ENCODE results near the gene ITGB3BP. TPM values are rescaled to one million over a fixed set of nuclear protein-coding genes. Genes with fewer than 3 reads are reported as not detected.

ITGB3BP gene
- total and polyA plus RNA-seq, 2 of the 13 experiments (the other 11 are each of a cell fraction or from before 2014, with no cell fraction given) = 19.0 to 46.5 TPM

DNA sequence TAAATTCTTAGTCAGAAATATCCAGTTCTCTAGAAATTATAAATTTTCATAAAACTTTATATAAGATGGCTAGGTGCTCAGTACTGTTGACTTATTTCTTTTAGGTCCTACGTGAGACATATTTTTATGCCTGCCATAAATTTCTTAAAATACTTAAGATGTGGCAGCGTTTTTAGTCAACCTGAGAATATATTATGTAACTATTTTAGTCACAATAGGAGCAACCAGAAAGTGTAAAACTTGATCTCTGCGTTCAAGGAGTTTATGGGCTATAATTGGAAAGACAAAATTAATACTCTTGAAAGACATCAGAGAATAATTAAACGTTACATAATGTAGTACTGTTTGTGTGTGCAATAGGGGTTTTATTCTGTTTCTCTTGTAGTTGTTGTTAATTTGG is 46.0 kb upstream of the ITGB3BP start:
- no peaks in the 10 kb centered on the region for H3K4me1 ChIP-seq (ENCODE audit: insufficient read depth, low read length)
- intact Hi-C loops (cut with micrococcal nuclease; ENCODE audit: unreplicated experiment) = no loop called here
- no peaks in the 10 kb centered on the region for H3K79me2 ChIP-seq (ENCODE audit: insufficient read depth, low read length)
- no peak overlapping the region for H2AFZ ChIP-seq (ENCODE audit: low read length)
- in situ Hi-C loops (cut with HindIII; ENCODE audit: extremely low pct_ligation_motif_present, low pct_unique_long_range_greater_than_20kb) = no loop called here
- CTCF ChIA-PET (ENCODE audit: low intra/inter-chr PET ratio, low total read pairs) = no interaction called here
- ATAC-seq (no peak), FAIRE-seq (no peak), DNase-seq (ENCODE audit: low spot score) (no peak)
- H3K27ac ChIP-seq (ENCODE audit: extremely low read length, insufficient read depth, low read length) = no peak overlapping the region
- H3K4me2 ChIP-seq (ENCODE audit: low read depth, low read length) = no peak overlapping the region
- POLR2A ChIA-PET = no interaction called here
- H3K36me3 ChIP-seq (replicated peaks in 1 of 2; ENCODE audit: control insufficient read depth in 1 of 2, insufficient read depth in 2 of 2, low read length in 2 of 2) = no peaks in the 10 kb centered on the region
- no peaks in the 10 kb centered on the region for H4K20me1 ChIP-seq (ENCODE audit: insufficient read depth, low read length)
- no TSS peak for BruUV-seq (replicated peaks)
- 87% methylated on average over 4 of the region's 4 CpGs for WGBS (ENCODE audit: low lambda C conversion rate)
- no peak overlapping the region for H3K9ac ChIP-seq (ENCODE audit: insufficient read depth, low read depth, low read length)
- H3K27me3 ChIP-seq (ENCODE audit: control insufficient read depth in 1 of 2, insufficient read depth in 2 of 2, low read length in 2 of 2) = no peaks in the 10 kb centered on the region
- H3K9me3 ChIP-seq (ENCODE audit: low read length) = no peaks in the 10 kb centered on the region
- TF ChIP-seq IKZF1 (IDR thresholded peaks at IDR 0.05) (no peak), KDM1A (CRISPR knock-in tag; IDR thresholded peaks at IDR 0.05) (no peak), TAF1 (CRISPR knock-in tag; IDR thresholded peaks at IDR 0.05) (no peak), ZNF788 (CRISPR knock-in tag; IDR thresholded peaks at IDR 0.05; ENCODE audit: borderline replicate concordance) (no peak), ZNF713 (CRISPR knock-in tag; IDR thresholded peaks at IDR 0.05) (no peak), XBP1 (CRISPR knock-in tag; IDR thresholded peaks at IDR 0.05) (no peak), HNRNPLL (IDR thresholded peaks at IDR 0.05; ENCODE audit: low read depth, low read length, poor library complexity, severe bottlenecking) (no peak)
- no peak overlapping the region for H3K4me3 ChIP-seq (replicated peaks in 1 of 3; ENCODE audit: insufficient read depth in 1 of 3, low read depth in 2 of 3, low read length in 3 of 3)

DNA sequence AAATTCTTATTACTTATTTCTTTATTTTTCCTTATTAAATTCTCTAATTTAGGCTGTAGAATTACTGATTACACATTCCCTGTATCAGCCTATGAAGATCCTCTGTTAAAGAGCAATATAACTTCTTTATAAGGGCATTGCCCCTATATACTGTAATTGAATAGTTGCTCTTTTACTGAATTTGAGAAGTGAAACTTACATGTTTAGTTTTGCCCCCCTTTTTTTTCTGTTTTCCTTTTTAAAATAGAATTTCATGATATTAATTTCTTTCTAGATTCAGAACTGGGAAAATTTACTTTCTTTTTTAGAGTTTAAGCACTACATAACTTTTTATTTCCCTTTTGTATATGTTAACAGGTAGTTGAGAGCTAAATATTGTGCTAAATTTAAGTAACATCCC is 40.7 kb upstream of the ITGB3BP start:
- no peaks in the 10 kb centered on the region for H4K20me1 ChIP-seq (ENCODE audit: insufficient read depth, low read length)
- no peaks in the 10 kb centered on the region for H3K36me3 ChIP-seq (replicated peaks in 1 of 2; ENCODE audit: control insufficient read depth in 1 of 2, insufficient read depth in 2 of 2, low read length in 2 of 2)
- H3K4me2 ChIP-seq (ENCODE audit: low read depth, low read length) = no peak overlapping the region
- no peaks in the 10 kb centered on the region for H3K27me3 ChIP-seq (ENCODE audit: control insufficient read depth in 1 of 2, insufficient read depth in 2 of 2, low read length in 2 of 2)
- DNase-seq (ENCODE audit: low spot score) = no peak
- no peak for ATAC-seq
- FAIRE-seq = no peak
- H3K79me2 ChIP-seq (ENCODE audit: insufficient read depth, low read length) = no peaks in the 10 kb centered on the region
- no peak overlapping the region for H3K9ac ChIP-seq (ENCODE audit: insufficient read depth, low read depth, low read length)
- no peak overlapping the region for H2AFZ ChIP-seq (ENCODE audit: low read length)
- POLR2A ChIA-PET = no interaction called here
- no peak overlapping the region for H3K4me3 ChIP-seq (replicated peaks in 1 of 3; ENCODE audit: insufficient read depth in 1 of 3, low read depth in 2 of 3, low read length in 3 of 3)
- in situ Hi-C loops (cut with HindIII; ENCODE audit: extremely low pct_ligation_motif_present, low pct_unique_long_range_greater_than_20kb) = no loop called here
- intact Hi-C loops (cut with micrococcal nuclease; ENCODE audit: unreplicated experiment) = no loop called here
- no TSS peak for BruUV-seq (replicated peaks)
- H3K9me3 ChIP-seq (ENCODE audit: low read length) = no peaks in the 10 kb centered on the region
- H3K4me1 ChIP-seq (ENCODE audit: insufficient read depth, low read length) = no peaks in the 10 kb centered on the region
- no peak overlapping the region for H3K27ac ChIP-seq (ENCODE audit: extremely low read length, insufficient read depth, low read length)
- CTCF ChIA-PET (ENCODE audit: low intra/inter-chr PET ratio, low total read pairs) = no interaction called here
- TF ChIP-seq, protein P1, sequence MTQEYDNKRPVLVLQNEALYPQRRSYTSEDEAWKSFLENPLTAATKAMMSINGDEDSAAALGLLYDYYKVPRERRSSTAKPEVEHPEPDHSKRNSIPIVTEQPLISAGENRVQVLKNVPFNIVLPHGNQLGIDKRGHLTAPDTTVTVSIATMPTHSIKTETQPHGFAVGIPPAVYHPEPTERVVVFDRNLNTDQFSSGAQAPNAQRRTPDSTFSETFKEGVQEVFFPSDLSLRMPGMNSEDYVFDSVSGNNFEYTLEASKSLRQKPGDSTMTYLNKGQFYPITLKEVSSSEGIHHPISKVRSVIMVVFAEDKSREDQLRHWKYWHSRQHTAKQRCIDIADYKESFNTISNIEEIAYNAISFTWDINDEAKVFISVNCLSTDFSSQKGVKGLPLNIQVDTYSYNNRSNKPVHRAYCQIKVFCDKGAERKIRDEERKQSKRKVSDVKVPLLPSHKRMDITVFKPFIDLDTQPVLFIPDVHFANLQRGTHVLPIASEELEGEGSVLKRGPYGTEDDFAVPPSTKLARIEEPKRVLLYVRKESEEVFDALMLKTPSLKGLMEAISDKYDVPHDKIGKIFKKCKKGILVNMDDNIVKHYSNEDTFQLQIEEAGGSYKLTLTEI (CRISPR knock-in tag; conservative IDR thresholded peaks at IDR 0.05) = no peak
- TF ChIP-seq ZKSCAN8 (CRISPR knock-in tag; IDR thresholded peaks at IDR 0.05; ENCODE audit: borderline replicate concordance) (no peak), FOXA1 (IDR thresholded peaks at IDR 0.05) (no peak), FOXA1 (CRISPR knock-in tag; IDR thresholded peaks at IDR 0.05) (no peak), NR2F1 (CRISPR knock-in tag; IDR thresholded peaks at IDR 0.05) (no peak), SP4 (CRISPR knock-in tag; IDR thresholded peaks at IDR 0.05) (no peak), KLF16 (CRISPR knock-in tag; IDR thresholded peaks at IDR 0.05) (no peak), POLR2G (IDR thresholded peaks at IDR 0.05; ENCODE audit: low read depth, low read length) (no peak), ZNF329 (CRISPR knock-in tag; IDR thresholded peaks at IDR 0.05; ENCODE audit: low read depth) (no peak), PAF1 (CRISPR knock-in tag; IDR thresholded peaks at IDR 0.05) (no peak), SETDB1 (CRISPR knock-in tag; IDR thresholded peaks at IDR 0.05; ENCODE audit: borderline replicate concordance) (no peak)
- TF ChIP-seq, protein P2, sequence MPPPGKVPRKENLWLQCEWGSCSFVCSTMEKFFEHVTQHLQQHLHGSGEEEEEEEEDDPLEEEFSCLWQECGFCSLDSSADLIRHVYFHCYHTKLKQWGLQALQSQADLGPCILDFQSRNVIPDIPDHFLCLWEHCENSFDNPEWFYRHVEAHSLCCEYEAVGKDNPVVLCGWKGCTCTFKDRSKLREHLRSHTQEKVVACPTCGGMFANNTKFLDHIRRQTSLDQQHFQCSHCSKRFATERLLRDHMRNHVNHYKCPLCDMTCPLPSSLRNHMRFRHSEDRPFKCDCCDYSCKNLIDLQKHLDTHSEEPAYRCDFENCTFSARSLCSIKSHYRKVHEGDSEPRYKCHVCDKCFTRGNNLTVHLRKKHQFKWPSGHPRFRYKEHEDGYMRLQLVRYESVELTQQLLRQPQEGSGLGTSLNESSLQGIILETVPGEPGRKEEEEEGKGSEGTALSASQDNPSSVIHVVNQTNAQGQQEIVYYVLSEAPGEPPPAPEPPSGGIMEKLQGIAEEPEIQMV (CRISPR knock-in tag; IDR thresholded peaks at IDR 0.05; ENCODE audit: low read depth) = no peak
